Ascending aorta (tissue), 2 donors: ENCODE measurements around the gene TRIM33. TPM values are rescaled to one million over a fixed set of nuclear protein-coding genes. Genes with fewer than 3 reads are reported as not detected.
"Not testable (repeated sequence)": the region's sequence is repeated elsewhere in the genome, so short reads cannot be mapped to it uniquely, and the experiment has no call there.

Experiments
- DNase-seq, 2 donors: peaks; one replicate each; pipeline ENCODE4 v3.0.0-alpha.2; 2019; ENCODE audit warnings: low spot score in 2 of 2
- H3K27ac ChIP-seq, 2 donors: fragments of 200-600 bp; sonication (generic); one replicate each; pipeline ENCODE4 v1.5.1; 2016 to 2017; ENCODE audit warnings: mild to moderate bottlenecking in 1 of 2
- H3K27me3 ChIP-seq: fragments of 200-600 bp; sonication (generic); one replicate; pipeline ENCODE4 v1.5.1; 2017
- H3K36me3 ChIP-seq, 2 donors: fragments of 200-600 bp; sonication (generic); one replicate each; pipeline ENCODE4 v1.5.1; 2016
- H3K4me1 ChIP-seq, 2 donors: fragments of 200-600 bp; sonication (generic); one replicate each; pipeline ENCODE4 v1.5.1; 2016 to 2017; ENCODE audit warnings: mild to moderate bottlenecking in 1 of 2
- H3K4me3 ChIP-seq, 2 donors: fragments of 200-600 bp; sonication (generic); one replicate each; pipeline ENCODE4 v1.5.1; 2016 to 2017; ENCODE audit warnings: mild to moderate bottlenecking in 1 of 2
- H3K9me3 ChIP-seq, 2 donors: fragments of 200-600 bp; sonication (generic); one replicate each; pipeline ENCODE4 v1.5.1; 2016
- intact Hi-C: fragments of 100-400 bp; cut with DNase I; formaldehyde crosslinking; loops from one replicate; pipeline ENCODE4 v1.15.1; 2023
- total RNA-seq: library from RNA; depleted of rRNA; stranded (reverse); fragments of >200 nt; gene quantifications from one replicate; pipeline ENCODE4 v1.1.0, GENCODE V29; 2016
- TF ChIP-seq, protein P1 (sequence below), 3 experiments: fragments of 200-600 bp in 2 of 3; fragments of 450-650 bp in 1 of 3; sonication (generic) in 2 of 3; IDR thresholded peaks; one replicate each; pipeline ENCODE4 v1.5.1; 2016 to 2019; ENCODE audit warnings: antibody characterized with exemption in 3 of 3, mild to moderate bottlenecking in 1 of 3, moderate library complexity in 1 of 3

TRIM33 gene
- total RNA-seq, 1 donor from 2014 or later = 42.5 TPM

DNA sequence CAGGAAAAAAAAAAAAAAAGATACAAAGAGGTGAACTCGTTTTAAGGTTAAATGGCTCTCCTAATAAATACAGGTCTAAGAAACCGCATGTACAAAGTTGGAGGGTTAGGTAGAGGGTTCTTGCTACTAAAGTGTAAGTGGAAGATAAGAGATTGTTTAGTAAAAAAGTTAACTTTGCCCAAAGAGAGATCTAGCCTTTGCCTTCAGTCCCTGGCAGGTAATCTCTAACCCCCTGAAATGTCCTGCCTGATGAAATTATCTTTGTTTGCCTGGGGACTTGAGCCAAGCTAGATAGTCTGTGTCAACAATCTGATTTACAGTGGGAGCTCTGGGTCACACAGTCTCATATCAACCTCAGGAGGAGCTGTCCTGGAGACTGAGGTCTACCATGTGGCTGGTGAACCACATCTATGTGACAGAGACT, 57.6 kb downstream of the TRIM33 start:
- H3K9me3 ChIP-seq = no peaks in the 10 kb centered on the region
- H3K27ac ChIP-seq = no peak overlapping the region
- TF ChIP-seq, protein P1, sequence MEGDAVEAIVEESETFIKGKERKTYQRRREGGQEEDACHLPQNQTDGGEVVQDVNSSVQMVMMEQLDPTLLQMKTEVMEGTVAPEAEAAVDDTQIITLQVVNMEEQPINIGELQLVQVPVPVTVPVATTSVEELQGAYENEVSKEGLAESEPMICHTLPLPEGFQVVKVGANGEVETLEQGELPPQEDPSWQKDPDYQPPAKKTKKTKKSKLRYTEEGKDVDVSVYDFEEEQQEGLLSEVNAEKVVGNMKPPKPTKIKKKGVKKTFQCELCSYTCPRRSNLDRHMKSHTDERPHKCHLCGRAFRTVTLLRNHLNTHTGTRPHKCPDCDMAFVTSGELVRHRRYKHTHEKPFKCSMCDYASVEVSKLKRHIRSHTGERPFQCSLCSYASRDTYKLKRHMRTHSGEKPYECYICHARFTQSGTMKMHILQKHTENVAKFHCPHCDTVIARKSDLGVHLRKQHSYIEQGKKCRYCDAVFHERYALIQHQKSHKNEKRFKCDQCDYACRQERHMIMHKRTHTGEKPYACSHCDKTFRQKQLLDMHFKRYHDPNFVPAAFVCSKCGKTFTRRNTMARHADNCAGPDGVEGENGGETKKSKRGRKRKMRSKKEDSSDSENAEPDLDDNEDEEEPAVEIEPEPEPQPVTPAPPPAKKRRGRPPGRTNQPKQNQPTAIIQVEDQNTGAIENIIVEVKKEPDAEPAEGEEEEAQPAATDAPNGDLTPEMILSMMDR (IDR thresholded peaks at IDR 0.05) = no peak
- no peak for DNase-seq
- H3K27me3 ChIP-seq = no peaks in the 10 kb centered on the region
- H3K4me1 ChIP-seq = no peaks in the 10 kb centered on the region
- H3K36me3 ChIP-seq = peaks cover 8 to 41% of the 10 kb centered on the region in 2 donors
- no peak overlapping the region for H3K4me3 ChIP-seq
- intact Hi-C loops = no loop called here

DNA sequence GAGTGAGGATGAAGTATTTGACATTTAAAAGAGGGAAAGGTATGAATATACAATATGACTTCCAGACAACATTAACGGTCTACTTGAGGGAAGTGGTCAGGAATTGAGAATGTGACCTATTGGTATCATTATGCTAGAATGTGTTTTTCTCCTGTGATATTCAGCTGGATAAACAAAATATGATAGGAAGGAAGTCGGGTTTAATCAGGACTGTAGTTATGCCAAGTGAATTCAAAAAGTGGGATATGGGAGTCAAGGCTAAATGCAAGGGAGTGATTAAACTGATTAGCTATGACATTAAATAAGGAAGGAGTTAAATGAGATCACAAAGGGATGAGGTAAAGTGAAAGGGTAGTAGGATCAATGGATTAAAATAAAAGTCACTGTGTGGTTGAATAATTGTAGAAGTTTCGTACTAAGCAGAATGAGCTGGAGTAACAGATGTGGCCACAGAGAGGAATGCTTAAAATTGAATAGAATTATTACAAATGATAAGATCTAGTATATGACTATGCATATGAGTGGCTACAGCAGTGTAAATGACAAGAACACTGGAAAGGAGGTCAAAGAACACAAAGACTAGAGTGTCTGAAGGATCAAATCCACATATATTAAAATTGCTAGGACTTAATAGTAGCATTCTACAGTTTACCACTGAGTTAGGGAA, 62.5 kb downstream of the TRIM33 start:
- H3K9me3 ChIP-seq = no peaks in the 10 kb centered on the region
- H3K4me1 ChIP-seq = no peaks in the 10 kb centered on the region
- no peaks in the 10 kb centered on the region for H3K27me3 ChIP-seq
- no peak overlapping the region for H3K4me3 ChIP-seq
- peaks cover 11 to 30% of the 10 kb centered on the region in 2 donors for H3K36me3 ChIP-seq
- intact Hi-C loops = no loop called here
- TF ChIP-seq, protein P1 (IDR thresholded peaks at IDR 0.05) = no peak
- no peak overlapping the region for H3K27ac ChIP-seq
- DNase-seq = no peak

DNA sequence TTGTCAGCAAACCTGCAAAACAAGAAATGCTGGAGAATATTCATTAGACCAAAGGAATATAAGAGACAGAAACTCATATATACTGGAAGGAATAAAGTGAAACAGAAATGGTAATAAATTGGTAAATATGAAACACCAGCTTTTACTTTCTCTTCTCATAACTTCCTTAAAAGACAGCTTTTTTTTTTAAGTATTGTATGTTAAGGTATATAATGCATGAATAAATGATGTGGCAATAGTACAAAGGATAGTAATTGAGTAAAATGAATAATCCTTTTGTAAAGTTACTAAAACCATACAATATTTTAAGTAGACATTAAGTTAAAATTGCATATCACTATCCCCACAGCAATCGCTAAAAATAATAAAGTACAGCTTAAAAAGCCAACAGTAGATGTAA, 64.8 kb downstream of the TRIM33 start:
- TF ChIP-seq, protein P1 (IDR thresholded peaks at IDR 0.05) = no peak
- no peaks in the 10 kb centered on the region for H3K9me3 ChIP-seq
- H3K36me3 ChIP-seq = peaks cover 6 to 25% of the 10 kb centered on the region in 2 donors
- no peaks in the 10 kb centered on the region for H3K4me1 ChIP-seq
- intact Hi-C loops = no loop called here
- no peak overlapping the region for H3K27ac ChIP-seq
- H3K27me3 ChIP-seq = no peaks in the 10 kb centered on the region
- H3K4me3 ChIP-seq = no peak overlapping the region
- DNase-seq = no peak

DNA sequence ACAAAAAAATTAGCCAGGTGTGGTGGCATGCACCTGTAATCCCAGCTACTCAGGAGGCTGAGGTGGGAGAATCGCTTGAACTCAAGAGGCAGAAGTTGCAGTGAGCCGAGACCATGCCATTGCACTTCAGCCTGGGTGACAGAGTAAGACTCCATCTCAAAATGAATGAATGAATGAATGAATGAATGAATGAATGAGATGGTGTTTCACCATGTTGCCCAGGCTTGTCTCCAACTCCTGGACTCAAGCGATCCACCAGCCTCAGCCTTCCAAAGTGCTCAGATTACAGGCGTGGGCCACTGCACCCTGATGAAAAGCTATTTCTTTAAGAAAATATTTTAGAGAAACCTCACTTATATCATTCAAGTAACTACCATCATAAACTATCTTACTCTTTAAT, 67.8 kb downstream of the TRIM33 start:
- intact Hi-C loops, H3K9me3 ChIP-seq, H3K4me3 ChIP-seq, DNase-seq, H3K27ac ChIP-seq, H3K27me3 ChIP-seq, H3K4me1 ChIP-seq: not testable (repeated sequence)
- H3K36me3 ChIP-seq = peaks cover 6 to 23% of the 10 kb centered on the region in 2 donors

DNA sequence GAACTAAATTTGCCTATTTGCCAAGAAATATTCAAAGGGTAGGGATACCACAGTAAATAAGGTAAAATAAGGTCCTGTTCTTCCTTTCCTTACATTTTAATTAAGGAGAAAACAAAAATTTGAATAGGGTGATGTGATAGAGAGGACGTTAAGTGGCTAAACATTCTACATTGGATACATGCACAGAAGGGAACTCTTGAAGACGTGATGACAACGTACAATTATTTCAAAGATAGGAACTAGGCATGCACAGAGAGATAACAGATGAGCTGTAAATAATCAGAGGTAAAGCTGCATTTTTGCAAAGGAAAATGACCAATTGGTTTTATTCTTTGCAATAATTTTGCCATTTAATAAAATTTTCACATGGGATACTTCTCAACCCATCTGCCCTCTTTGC, 69.7 kb downstream of the TRIM33 start:
- intact Hi-C loops = no loop called here
- TF ChIP-seq, protein P1 (IDR thresholded peaks at IDR 0.05) = no peak
- no peak overlapping the region for H3K4me3 ChIP-seq
- no peak for DNase-seq
- H3K36me3 ChIP-seq = peaks cover 6 to 23% of the 10 kb centered on the region in 2 donors
- H3K9me3 ChIP-seq = no peaks in the 10 kb centered on the region
- H3K27ac ChIP-seq = no peak overlapping the region
- H3K4me1 ChIP-seq = no peaks in the 10 kb centered on the region
- no peaks in the 10 kb centered on the region for H3K27me3 ChIP-seq

DNA sequence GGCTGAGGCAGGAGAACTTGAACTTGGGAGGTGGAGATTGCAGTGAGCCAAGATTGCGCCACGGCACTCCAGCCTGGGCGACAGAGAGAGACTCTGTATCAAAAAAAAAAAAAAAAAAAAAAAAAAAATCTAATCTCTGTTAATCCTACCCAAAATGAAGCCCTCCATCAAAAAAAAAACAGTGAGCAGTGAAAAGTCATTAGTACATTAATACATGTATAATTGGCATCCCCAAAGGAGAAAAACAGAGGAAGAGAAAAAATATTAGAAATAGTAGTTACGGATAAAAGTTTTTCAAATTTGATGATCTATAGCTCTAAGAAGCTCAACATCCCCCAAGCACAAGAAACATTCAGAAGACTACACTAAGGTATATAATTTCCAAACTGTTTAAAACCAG, 71.6 kb downstream of the TRIM33 start:
- Histone ChIP-seq H3K4me1 (no peaks in the 10 kb centered on the region), H3K27me3 (no peaks in the 10 kb centered on the region), H3K9me3 (no peaks in the 10 kb centered on the region), H3K36me3 (peaks cover 0 to 18% of the 10 kb centered on the region in 2 donors), H3K27ac (peak overlapping the region in 1 of 2 donors; percentile 18), H3K4me3 (no peak overlapping the region)
- intact Hi-C loops = loop anchor here (10.0 kb wide), 1 partner anchor 465 kb away; the partner anchor contains the start of gene OLFML3
- TF ChIP-seq, protein P1 (IDR thresholded peaks at IDR 0.05) = no peak
- DNase-seq = no peak
